NCI-H2107 (cell line): ENCODE results near the gene USP5.
"Not testable (repeated sequence)": the region's sequence is repeated elsewhere in the genome, so short reads cannot be mapped to it uniquely, and the experiment has no call there.

Experiments used
- DNase-seq: peaks from one replicate; lab custom pipeline; 2025; lab: John Stamatoyannopoulos, UW

The USP5 gene

DNA sequence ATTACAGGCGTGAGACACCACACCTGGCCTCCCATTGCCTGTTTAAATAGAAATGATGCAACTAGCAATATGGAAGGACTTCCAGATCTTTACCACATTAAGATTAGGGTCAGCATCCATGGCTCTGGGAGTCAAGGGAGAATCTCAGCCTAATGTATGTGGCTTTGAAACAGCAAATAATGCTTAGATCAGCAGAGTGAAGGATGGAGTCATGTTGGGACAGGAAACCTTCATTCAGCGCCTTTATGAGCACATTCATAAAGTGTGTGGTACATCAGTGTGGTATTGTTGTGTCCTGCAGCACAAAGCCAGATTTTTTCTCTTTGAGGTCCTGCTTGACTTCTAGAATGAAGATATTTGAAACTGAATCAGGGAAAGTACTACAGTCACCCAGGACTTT lies 36.4 kb downstream of the USP5 start:
- DNase-seq = no peak

GRCh38 chr12:6888794-6889193 lies 36.8 kb downstream of the USP5 start:
- not testable (repeated sequence) for DNase-seq

GRCh38 chr12:6889775-6890573 lies 38.0 kb downstream of the USP5 start:
- DNase-seq = not testable (repeated sequence)

- peak; percentile 99 for DNase-seq
Observed at GRCh38 chr12:6890789-6891645, 39.1 kb downstream of the USP5 start.

- DNase-seq = no peak
Observed at GRCh38 chr12:6891646-6892001, 39.7 kb downstream of the USP5 start.

GRCh38 chr12:6892683-6893082 lies 40.7 kb downstream of the USP5 start:
- DNase-seq = not testable (repeated sequence)

GRCh38 chr12:6894321-6894720 lies 42.4 kb downstream of the USP5 start:
- DNase-seq = no peak

- DNase-seq = no peak
Observed at GRCh38 chr12:6896846-6897435, 45.0 kb downstream of the USP5 start.

DNA sequence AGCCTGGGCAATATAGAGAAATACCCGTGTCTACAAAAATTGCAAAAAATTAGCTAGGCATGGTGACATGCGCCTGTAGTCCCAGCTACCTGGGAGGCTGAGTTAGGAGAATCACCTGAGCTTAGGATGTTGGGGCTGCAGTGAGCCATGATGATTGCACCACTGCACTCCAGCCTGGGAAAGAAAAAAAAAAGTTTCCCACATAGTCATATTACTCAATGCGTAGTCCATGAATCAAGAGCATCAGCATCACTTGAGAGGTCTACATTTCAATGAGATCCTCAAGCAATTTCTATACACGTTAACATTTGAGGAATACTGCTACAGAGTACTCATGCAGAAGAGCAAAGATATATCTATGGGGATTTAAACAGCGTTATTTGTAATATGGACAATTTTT lies 47.5 kb downstream of the USP5 start:
- no peak for DNase-seq

GRCh38 chr12:6899837-6900519 lies 48.0 kb downstream of the USP5 start:
- no peak for DNase-seq

DNA sequence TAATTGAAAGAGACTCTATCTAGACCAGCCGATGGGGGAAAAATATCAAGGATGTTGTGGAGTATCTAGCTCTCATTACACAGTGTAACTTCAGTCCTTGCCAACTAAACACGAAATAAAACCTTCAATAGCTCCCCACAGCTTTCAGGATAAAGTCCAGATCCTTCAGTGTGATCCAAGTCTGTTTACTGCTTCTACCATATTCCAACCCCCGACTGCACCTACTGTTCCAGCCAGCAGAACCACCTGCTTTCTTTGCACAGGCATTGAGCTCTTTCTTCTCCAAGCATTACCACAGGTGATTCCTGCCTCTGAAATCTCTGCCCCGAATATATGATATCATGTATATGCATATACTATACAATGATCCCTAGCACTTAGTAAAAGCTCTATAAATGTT lies 50.5 kb downstream of the USP5 start:
- DNase-seq = no peak

GRCh38 chr12:6903722-6904121 lies 51.8 kb downstream of the USP5 start:
- DNase-seq = no peak

GRCh38 chr12:6904280-6905276 lies 52.6 kb downstream of the USP5 start, which contains the start of gene LRRC23:
LRRC23 (plus strand) TSS chr12:6904822; CDS start chr12:6905634, 812 bp downstream.
- DNase-seq = peak; percentile 93

DNA sequence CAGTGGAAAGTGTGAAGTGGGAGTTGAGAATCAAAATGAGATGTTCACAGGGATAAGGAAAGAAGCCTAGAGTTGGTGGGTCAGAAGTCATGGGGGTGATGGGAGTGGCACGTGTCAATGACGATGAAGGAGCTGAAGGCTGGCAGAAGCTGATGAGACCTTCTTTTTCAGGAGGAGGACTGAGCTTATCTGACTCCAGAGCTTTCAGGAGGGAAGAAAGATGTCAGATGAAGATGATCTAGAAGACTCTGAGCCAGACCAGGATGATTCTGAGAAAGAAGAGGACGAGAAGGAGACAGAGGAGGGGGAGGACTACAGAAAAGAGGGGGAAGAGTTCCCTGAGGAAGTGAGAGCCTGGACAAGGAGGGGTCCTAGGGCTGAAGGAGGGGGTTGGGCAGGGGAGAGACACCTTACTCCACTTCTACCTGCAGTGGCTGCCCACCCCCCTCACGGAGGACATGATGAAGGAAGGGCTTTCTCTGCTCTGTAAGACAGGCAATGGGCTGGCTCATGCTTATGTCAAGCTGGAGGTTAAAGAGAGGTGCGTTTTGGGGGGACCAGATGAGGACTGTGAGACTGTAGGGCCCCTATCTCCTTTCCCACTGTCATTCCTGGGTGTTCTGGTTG lies 53.6 kb downstream of the USP5 start:
- DNase-seq = no peak

DNA sequence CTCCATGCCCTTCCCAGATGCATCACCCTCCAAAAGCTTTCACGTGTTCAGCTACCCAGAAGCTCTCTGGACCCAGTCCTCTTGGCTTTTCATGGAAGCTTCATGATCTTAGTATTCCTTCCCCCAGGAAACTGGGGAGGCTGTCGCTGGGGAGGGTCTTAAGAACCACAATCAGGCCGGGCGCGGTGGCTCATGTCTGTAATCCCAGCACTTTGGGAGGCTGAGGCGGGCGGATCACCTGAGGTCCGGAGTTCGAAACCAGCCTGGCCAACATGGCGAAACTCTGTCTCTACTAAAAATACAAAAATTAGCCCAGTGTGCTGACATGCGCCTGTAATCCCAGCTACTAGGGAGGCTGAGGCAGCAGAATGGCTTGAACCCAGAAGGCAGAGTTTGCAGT lies 56.2 kb downstream of the USP5 start:
- DNase-seq = not testable (repeated sequence)

DNA sequence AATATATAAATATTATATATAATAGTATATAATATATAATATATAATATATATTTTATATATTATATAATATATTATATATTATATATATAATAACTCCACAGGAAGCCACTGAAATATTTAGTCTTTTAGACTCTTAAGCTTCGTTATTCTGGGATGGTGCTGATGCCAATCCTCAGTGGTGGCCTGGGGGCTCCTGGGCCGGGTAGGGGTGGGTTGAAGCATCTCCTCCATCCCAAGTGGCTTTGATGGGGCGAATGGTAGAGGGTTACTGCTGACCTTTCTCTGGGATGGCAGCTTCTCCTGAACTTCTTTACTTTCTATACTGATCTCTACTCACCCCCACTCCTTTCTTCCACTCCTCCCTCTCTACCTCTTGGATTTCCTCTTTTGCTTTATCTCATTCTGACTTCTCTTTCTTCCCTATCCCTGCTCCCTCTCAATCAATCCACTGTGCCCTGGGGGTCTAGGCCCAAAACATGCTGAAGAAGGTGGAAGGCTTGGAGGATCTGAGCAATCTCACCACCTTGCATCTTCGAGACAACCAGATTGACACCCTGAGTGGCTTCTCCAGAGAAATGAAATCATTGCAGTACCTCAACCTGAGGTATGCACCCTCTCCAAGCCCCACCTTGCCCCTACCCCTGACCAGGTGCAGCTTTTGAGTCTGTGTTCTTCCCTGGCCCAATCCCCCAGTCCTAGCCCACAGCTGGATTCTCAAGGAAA lies 57.6 kb downstream of the USP5 start:
- no peak for DNase-seq

DNA sequence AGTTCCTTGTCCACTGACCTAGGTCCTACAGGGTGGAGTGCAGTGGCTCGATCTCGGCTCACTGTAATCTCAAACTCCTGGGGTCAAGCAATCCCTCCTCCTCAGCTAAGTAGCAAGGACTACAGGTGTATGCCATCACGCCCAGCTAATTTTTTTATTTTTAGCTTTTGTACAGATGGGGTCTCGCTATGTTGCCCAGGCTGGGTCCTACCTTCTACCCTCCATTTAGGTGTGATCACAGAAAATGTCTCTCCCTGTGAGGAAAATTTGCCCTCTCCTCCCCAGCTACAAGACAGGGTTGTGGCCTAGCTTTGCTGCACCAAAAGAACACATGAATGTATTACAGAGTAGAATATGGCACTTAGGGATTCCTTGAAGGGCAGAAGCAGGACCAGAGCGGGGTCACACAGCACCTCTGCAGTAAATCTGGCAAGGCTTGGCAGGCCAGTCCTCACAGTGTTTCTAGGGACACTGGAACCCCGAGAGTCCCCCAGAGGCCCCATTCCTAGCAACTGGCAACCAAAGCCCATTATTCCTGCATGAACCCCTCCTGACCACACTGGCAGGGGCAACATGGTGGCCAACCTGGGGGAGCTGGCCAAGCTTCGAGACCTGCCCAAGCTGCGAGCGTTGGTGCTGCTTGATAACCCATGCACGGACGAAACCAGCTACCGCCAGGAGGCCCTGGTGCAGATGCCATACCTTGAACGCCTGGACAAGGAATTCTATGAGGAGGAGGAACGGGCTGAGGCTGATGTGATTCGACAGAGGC lies 60.4 kb downstream of the USP5 start:
- DNase-seq = no peak

DNA sequence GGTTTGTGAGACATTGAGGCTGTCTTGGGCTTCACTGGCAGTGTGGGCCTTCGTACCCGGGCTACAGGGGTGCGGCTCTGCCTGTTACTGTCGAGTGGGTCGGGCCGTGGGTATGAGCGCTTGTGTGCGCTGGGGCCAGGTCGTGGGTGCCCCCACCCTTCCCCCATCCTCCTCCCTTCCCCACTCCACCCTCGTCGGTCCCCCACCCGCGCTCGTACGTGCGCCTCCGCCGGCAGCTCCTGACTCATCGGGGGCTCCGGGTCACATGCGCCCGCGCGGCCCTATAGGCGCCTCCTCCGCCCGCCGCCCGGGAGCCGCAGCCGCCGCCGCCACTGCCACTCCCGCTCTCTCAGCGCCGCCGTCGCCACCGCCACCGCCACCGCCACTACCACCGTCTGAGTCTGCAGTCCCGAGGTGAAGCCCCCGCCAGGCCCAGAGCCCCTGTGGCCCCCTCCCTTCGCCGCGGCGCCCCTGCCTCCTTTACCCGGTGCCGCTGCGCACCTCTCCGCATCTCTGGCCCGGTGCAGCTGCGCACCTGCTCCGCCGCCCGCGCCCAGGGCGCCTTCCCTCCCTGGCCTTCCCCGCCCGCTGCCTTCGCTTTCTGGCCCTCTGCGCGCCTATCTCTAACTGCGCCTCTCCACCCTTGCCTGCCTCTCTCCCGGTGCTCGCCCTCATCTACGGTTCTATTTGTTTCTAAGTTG lies 62.4 kb downstream of the USP5 start, which contains the start of gene ENO2:
Gene ENO2, plus strand, starts transcription at position 335 of the 701 bp plus-strand sequence. CDS start 1,253 bp downstream, outside the sequence.
- DNase-seq = no peak
